ENCODE results near the gene DCLK1. TPM values are rescaled to one million over a fixed set of nuclear protein-coding genes. Genes with fewer than 3 reads are reported as not detected.

DCLK1 gene
- polyA plus RNA-seq, 6 donors from 2014 or later: not detected

- no peak for DNase-seq
- no peaks in the 10 kb centered on the region for H3K36me3 Mint-ChIP-seq
- ATAC-seq (ENCODE audit: low read depth in 2 of 2): no peak
- H3K27ac Mint-ChIP-seq: no peak overlapping the region
- no peak overlapping the region for H3K4me3 Mint-ChIP-seq
- no peaks in the 10 kb centered on the region for H3K27me3 Mint-ChIP-seq
- H3K4me1 Mint-ChIP-seq: no peaks in the 10 kb centered on the region
- H3K9me3 Mint-ChIP-seq: peaks cover 4 to 15% (median 9%) of the 10 kb centered on the region in 7 donors
Observed at GRCh38 chr13:36147330-36147729, 16.1 kb upstream of the DCLK1 start.

- Mint-ChIP-seq H3K27ac (no peak overlapping the region), H3K36me3 (no peaks in the 10 kb centered on the region), H3K4me1 (no peaks in the 10 kb centered on the region), H3K9me3 (peaks cover 4 to 15% (median 9%) of the 10 kb centered on the region in 7 donors), H3K4me3 (no peak overlapping the region), H3K27me3 (no peaks in the 10 kb centered on the region)
- DNase-seq (no peak), ATAC-seq (ENCODE audit: low read depth in 2 of 2) (no peak)
Observed at GRCh38 chr13:36146511-36147269, 15.5 kb upstream of the DCLK1 start.

GRCh38 chr13:36143738-36144137, 12.6 kb upstream of the DCLK1 start:
- DNase-seq: no peak
- Mint-ChIP-seq H3K27me3 (no peaks in the 10 kb centered on the region), H3K4me1 (no peaks in the 10 kb centered on the region), H3K4me3 (no peak overlapping the region), H3K36me3 (no peaks in the 10 kb centered on the region), H3K27ac (no peak overlapping the region), H3K9me3 (peaks cover 0 to 8% (median 4%) of the 10 kb centered on the region in 7 donors)
- no peak for ATAC-seq (ENCODE audit: low read depth in 2 of 2)

- H3K9me3 Mint-ChIP-seq: peaks cover 0 to 8% (median 3%) of the 10 kb centered on the region in 7 donors
- no peaks in the 10 kb centered on the region for H3K4me1 Mint-ChIP-seq
- DNase-seq: no peak
- no peaks in the 10 kb centered on the region for H3K36me3 Mint-ChIP-seq
- no peaks in the 10 kb centered on the region for H3K27me3 Mint-ChIP-seq
- no peak for ATAC-seq (ENCODE audit: low read depth in 2 of 2)
- H3K4me3 Mint-ChIP-seq: no peak overlapping the region
- H3K27ac Mint-ChIP-seq: no peak overlapping the region
Observed at GRCh38 chr13:36142735-36143134, 11.6 kb upstream of the DCLK1 start.

- Mint-ChIP-seq H3K4me1 (no peaks in the 10 kb centered on the region), H3K36me3 (no peaks in the 10 kb centered on the region), H3K4me3 (no peak overlapping the region), H3K27ac (no peak overlapping the region), H3K9me3 (peaks cover 0 to 8% (median 5%) of the 10 kb centered on the region in 7 donors), H3K27me3 (peaks cover 9 to 49% (median 40%) of the 10 kb centered on the region in 3 donors)
- no peak for ATAC-seq (ENCODE audit: low read depth in 2 of 2)
- no peak for DNase-seq
Observed at GRCh38 chr13:36135876-36136275, 4.7 kb upstream of the DCLK1 start.

GRCh38 chr13:36134632-36135031, 3.5 kb upstream of the DCLK1 start:
- DNase-seq (no peak), ATAC-seq (ENCODE audit: low read depth in 2 of 2) (no peak)
- peaks cover 0 to 3% (median 0%) of the 10 kb centered on the region in 3 donors for H3K4me1 Mint-ChIP-seq
- H3K36me3 Mint-ChIP-seq: no peaks in the 10 kb centered on the region
- peaks cover 17 to 58% (median 52%) of the 10 kb centered on the region in 3 donors for H3K27me3 Mint-ChIP-seq
- H3K9me3 Mint-ChIP-seq: peaks cover 0 to 5% (median 1%) of the 10 kb centered on the region in 7 donors
- H3K4me3 Mint-ChIP-seq: no peak overlapping the region
- no peak overlapping the region for H3K27ac Mint-ChIP-seq

GRCh38 chr13:36133950-36134626, 2.9 kb upstream of the DCLK1 start:
- H3K27me3 Mint-ChIP-seq: peaks cover 20 to 58% (median 57%) of the 10 kb centered on the region in 3 donors
- H3K4me3 Mint-ChIP-seq: no peak overlapping the region
- H3K36me3 Mint-ChIP-seq: no peaks in the 10 kb centered on the region
- peaks cover 0 to 4% (median 1%) of the 10 kb centered on the region in 7 donors for H3K9me3 Mint-ChIP-seq
- H3K27ac Mint-ChIP-seq: no peak overlapping the region
- ATAC-seq (ENCODE audit: low read depth in 2 of 2) (no peak), DNase-seq (no peak)
- H3K4me1 Mint-ChIP-seq: peaks cover 0 to 3% (median 0%) of the 10 kb centered on the region in 3 donors

GRCh38 chr13:36132376-36132775, 1.2 kb upstream of the DCLK1 start:
- Mint-ChIP-seq H3K9me3 (peaks cover 0 to 2% (median 0%) of the 10 kb centered on the region in 7 donors), H3K4me1 (peaks cover 0 to 3% (median 0%) of the 10 kb centered on the region in 3 donors), H3K36me3 (no peaks in the 10 kb centered on the region), H3K27me3 (peaks cover 26 to 72% (median 68%) of the 10 kb centered on the region in 3 donors), H3K4me3 (no peak overlapping the region), H3K27ac (no peak overlapping the region)
- ATAC-seq (ENCODE audit: low read depth in 2 of 2) (no peak), DNase-seq (no peak)

- Mint-ChIP-seq H3K27ac (no peak overlapping the region), H3K9me3 (peaks cover 0 to 2% (median 0%) of the 10 kb centered on the region in 7 donors), H3K4me1 (peaks cover 0 to 3% (median 0%) of the 10 kb centered on the region in 3 donors), H3K27me3 (peaks cover 26 to 73% (median 68%) of the 10 kb centered on the region in 3 donors), H3K4me3 (no peak overlapping the region), H3K36me3 (no peaks in the 10 kb centered on the region)
- DNase-seq: no peak
- no peak for ATAC-seq (ENCODE audit: low read depth in 2 of 2)
Observed at GRCh38 chr13:36131931-36132297, 732 bp upstream of the DCLK1 start.

GRCh38 chr13:36130552-36131221, 495 bp downstream of the DCLK1 start:
- peaks cover 26 to 70% (median 62%) of the 10 kb centered on the region in 3 donors for H3K27me3 Mint-ChIP-seq
- DNase-seq: no peak
- peaks cover 0 to 3% (median 0%) of the 10 kb centered on the region in 3 donors for H3K4me1 Mint-ChIP-seq
- no peak overlapping the region for H3K4me3 Mint-ChIP-seq
- no peak overlapping the region for H3K27ac Mint-ChIP-seq
- H3K9me3 Mint-ChIP-seq: peaks cover 0 to 5% (median 0%) of the 10 kb centered on the region in 7 donors
- no peak for ATAC-seq (ENCODE audit: low read depth in 2 of 2)
- H3K36me3 Mint-ChIP-seq: no peaks in the 10 kb centered on the region

- no peaks in the 10 kb centered on the region for H3K36me3 Mint-ChIP-seq
- peaks cover 26 to 65% (median 59%) of the 10 kb centered on the region in 3 donors for H3K27me3 Mint-ChIP-seq
- ATAC-seq (ENCODE audit: low read depth in 2 of 2) (no peak), DNase-seq (no peak)
- H3K9me3 Mint-ChIP-seq: peaks cover 0 to 7% (median 0%) of the 10 kb centered on the region in 7 donors
- H3K4me1 Mint-ChIP-seq: peaks cover 0 to 3% (median 0%) of the 10 kb centered on the region in 3 donors
- no peak overlapping the region for H3K27ac Mint-ChIP-seq
- H3K4me3 Mint-ChIP-seq: no peak overlapping the region
Observed at GRCh38 chr13:36130193-36130551, 1.0 kb downstream of the DCLK1 start.

GRCh38 chr13:36129539-36129938, 1.6 kb downstream of the DCLK1 start:
- no peak for DNase-seq
- H3K36me3 Mint-ChIP-seq: no peaks in the 10 kb centered on the region
- no peak overlapping the region for H3K4me3 Mint-ChIP-seq
- peaks cover 21 to 64% (median 53%) of the 10 kb centered on the region in 3 donors for H3K27me3 Mint-ChIP-seq
- ATAC-seq (ENCODE audit: low read depth in 2 of 2): no peak
- no peak overlapping the region for H3K27ac Mint-ChIP-seq
- H3K9me3 Mint-ChIP-seq: peaks cover 0 to 7% (median 0%) of the 10 kb centered on the region in 7 donors
- peaks cover 0 to 3% (median 0%) of the 10 kb centered on the region in 3 donors for H3K4me1 Mint-ChIP-seq

- Mint-ChIP-seq H3K4me3 (no peak overlapping the region), H3K9me3 (peaks cover 0 to 7% (median 0%) of the 10 kb centered on the region in 7 donors), H3K27me3 (peaks cover 21 to 34% (median 24%) of the 10 kb centered on the region in 3 donors), H3K4me1 (peaks cover 0 to 3% (median 0%) of the 10 kb centered on the region in 3 donors), H3K27ac (no peak overlapping the region), H3K36me3 (no peaks in the 10 kb centered on the region)
- no peak for ATAC-seq (ENCODE audit: low read depth in 2 of 2)
- DNase-seq: no peak
Observed at GRCh38 chr13:36126491-36126890, 4.7 kb downstream of the DCLK1 start.
